HG03565 (cell line): ENCODE results near the gene MUS81.

Experiments used
- ATAC-seq: cut with Tn5 transposase; IDR thresholded peaks from one replicate; pipeline ENCODE4 v1.9.1; 2021; ENCODE audit warnings: mild to moderate bottlenecking, moderate library complexity; ENCODE audit not compliant: unreplicated experiment

Gene MUS81

DNA sequence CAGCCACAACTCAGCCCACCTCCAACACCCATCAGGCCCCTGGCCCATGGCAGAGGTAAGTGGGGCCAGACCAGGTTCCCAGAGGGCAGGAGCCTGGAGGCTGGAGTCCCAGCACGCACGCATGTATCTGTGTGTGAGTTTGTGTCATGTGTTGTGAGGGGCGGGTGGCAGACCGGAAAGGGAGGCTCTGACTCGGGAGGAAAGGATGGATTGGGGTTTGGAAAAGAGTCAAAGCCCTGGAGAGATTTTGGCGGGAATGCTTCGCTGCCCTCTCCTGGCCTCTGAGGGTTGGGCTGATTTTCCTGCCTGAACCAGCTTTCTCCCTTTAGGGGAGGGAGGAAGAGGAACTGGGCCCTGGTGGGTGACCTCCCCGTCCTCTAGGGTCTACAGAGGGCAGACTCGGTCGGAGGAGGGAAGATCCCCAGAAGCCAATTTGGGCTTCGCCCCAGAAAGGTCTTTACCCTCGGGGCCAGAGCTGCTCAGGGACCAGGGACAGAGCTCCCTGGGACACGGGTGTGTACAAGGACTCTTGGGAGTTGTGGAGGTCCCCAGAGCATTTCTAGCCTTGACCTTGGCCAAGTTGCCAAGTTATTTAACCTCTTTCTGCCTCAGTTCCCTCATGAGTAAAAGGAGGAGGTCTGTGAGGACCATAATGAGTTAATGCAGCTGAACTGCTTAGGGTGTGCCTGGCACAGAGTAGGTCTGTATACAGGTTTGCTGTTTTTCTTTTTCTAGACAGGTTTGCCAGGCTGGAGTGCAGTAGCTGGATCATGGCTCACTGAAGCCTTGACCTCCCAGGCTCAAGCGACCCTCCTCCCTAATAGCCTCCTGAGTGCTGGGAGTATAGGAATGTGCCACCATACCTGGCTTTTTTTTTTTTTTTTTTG, 51.7 kb downstream of the MUS81 start:
- no peak for ATAC-seq

DNA sequence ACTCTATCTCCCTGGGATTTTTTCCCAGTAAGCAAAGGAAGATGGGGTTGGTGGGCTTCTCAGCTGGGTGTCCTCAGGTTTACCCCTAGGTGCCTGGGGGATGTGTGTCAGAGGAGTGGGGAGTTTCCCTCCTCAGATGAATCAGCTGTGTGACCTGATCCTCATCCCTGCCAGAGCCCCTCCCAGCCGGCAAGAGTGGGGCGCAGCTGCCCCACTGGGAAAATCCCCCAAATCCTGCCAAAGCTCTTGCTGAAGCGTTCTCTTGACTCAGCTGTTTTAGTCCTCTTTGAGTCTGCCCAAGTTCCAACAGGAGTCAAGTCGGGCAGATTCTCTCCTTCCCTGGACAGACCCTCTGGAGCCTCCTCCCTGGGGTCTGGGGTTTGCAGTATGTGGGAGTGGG, 52.6 kb downstream of the MUS81 start:
- no peak for ATAC-seq

DNA sequence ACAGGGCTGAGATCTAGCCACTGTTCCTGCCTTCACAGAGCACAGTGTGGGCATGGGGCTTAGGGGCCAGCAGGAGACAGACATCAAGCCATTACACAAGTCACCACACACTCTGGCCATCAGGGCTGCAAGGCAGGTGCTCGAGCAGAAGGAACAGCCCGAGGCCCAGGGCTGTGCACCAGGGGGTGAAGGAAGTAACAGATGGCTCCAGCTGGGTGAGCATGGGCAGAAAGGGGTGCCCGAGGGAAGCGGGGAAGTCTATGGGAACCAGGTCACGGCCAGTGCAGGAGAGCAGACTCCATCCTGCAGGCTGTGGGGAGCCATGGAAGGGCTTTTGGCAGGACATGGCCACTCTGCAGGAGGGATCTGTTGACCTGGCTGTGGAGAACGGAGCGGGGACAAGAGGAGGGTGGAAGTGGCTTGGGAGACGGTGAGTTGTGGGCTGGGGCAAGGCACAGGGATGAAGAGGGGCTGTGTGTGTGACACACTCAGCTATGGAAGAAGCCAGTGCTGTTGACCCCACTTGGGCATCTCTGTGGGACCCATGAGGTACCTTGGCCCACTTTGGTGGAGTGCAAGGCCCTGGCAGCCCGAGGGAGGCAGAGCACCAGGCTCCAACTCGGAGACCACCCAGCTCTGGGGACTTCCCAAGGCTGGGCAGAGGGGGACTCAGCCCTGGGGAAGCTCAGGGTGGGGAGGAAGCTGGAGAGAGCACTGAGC, 55.0 kb downstream of the MUS81 start:
- no peak for ATAC-seq

DNA sequence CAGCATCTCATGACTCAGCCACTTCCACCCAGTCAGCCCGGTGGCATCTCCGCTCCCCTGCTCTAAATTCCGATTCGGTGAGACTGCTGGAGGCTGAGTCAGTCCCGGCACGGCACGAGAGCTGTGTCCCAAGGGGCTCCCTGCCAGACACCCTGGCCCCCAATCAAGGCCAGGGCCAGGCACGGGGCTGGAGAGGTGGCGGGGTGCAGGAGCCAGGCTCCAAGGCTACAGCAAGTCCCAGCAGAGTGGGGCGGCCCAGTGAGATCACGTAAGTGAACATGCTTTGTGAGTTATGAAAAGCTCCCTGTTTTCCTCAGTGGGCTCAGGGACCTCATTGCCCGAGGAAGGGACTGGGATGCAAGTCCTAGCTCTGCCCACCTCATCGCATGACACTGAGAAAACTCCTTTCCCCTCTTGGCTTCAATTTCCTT, 55.6 kb downstream of the MUS81 start:
- ATAC-seq, result no peak
